ENCODE data around the gene PPP6R2. TPM values are rescaled to one million over a fixed set of nuclear protein-coding genes. Genes with fewer than 3 reads are reported as not detected.
"Not testable (repeated sequence)": the region's sequence is repeated elsewhere in the genome, so short reads cannot be mapped to it uniquely, and the experiment has no call there.

The PPP6R2 gene
- polyA plus RNA-seq, 1 experiment, result 26.6 TPM

DNA sequence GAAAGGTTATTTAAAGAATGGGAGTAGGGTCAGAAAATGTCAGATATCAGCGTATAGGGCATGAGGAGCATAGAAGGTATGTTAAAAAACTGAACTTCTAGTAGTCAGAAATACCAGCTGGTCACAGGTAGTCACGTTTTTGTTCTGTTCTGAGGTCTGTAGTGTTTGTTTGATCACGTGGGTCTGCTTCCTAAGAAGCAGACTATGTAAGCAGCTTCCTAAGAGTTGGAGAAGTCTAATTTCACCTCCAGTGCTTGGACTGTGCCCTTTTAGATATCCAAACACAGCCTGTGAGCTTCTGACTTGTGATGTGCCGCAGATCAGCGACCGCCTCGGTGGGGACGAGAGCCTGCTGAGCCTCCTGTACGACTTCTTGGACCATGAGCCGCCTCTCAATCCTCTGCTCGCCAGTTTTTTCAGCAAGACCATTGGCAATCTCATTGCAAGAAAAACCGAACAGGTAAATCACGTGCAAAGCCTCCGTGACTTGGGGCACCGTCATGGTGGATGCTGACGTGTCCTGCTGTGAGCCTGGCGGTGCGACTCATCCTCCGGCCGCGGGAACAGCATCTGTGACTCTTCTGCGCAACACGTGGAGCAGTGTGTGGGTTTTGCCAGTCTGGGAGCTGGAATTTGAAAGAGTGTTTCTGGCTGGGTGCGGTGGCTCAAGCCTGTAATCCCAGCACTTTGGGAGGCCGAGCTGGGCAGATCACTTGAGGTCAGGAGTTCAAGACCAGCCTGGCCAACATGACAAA is 63.5 kb downstream of the PPP6R2 start:
- no peaks in the 10 kb centered on the region for H3K9me3 ChIP-seq (ENCODE audit: control insufficient read depth, insufficient read depth, low read length)
- CTCF ChIA-PET, result no interaction called here
- no peak overlapping the region for H3K4me3 ChIP-seq (ENCODE audit: low read depth, low read length)
- POLR2A ChIA-PET, result interaction anchor here (0.6 kb wide), 1 partner anchor 48 kb away, joined by 3 read pairs; no protein-coding TSS in a partner anchor
- no peak for TF ChIP-seq CTCF (IDR thresholded peaks at IDR 0.05; ENCODE audit: low read depth, low read length)
- no peaks in the 10 kb centered on the region for H3K27me3 ChIP-seq (ENCODE audit: control insufficient read depth, insufficient read depth, low read length)
- H3K27ac ChIP-seq (ENCODE audit: low read depth, low read length), result no peak overlapping the region
- DNase-seq (ENCODE audit: low read depth, low spot score), result no peak

DNA sequence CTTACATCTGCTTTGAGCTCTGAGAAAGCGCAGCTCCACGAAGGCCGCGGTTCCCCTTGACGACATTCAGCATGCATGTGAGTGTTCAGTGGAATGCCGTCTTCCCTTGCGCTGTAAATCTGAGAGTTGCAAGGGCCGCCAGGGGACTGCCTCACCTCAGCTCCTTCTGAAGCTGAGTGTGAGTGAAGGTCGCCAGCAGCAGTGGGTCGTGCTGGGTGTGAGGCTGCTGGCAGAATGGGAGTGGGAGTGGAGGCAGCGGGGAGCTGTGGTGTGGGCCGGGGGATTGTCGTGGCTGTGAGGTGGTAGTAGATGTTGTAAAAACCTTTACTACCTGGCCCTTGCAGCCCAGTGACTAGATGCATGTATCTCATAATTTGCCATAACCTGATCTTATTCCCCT is 65.2 kb downstream of the PPP6R2 start:
- no peaks in the 10 kb centered on the region for H3K9me3 ChIP-seq (ENCODE audit: control insufficient read depth, insufficient read depth, low read length)
- H3K27me3 ChIP-seq (ENCODE audit: control insufficient read depth, insufficient read depth, low read length), result no peaks in the 10 kb centered on the region
- TF ChIP-seq CTCF (IDR thresholded peaks at IDR 0.05; ENCODE audit: low read depth, low read length), result no peak
- DNase-seq (ENCODE audit: low read depth, low spot score), result no peak
- H3K4me3 ChIP-seq (ENCODE audit: low read depth, low read length), result no peak overlapping the region
- H3K27ac ChIP-seq (ENCODE audit: low read depth, low read length), result no peak overlapping the region
- POLR2A ChIA-PET, result no interaction called here
- CTCF ChIA-PET, result no interaction called here

DNA sequence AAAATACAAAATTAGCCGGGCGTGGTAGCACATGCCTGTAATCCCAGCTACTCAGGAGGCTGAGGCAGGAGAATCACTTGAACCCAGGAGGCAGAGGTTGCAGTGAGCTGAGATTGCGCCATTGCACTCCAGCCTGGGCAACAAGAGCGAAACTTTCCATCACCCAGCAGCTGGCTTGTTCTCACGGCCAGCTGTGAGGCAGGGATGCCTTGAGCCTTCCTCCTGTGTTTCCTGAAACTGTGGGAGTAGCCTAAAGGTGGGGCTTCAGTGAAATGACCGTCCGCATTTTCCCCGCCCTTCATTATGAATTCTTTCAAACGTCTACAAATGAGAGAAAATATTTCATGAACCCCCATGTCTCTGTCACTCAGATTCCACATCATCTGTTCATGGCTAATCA is 65.8 kb downstream of the PPP6R2 start:
- DNase-seq (ENCODE audit: low read depth, low spot score); H3K27ac ChIP-seq (ENCODE audit: low read depth, low read length); H3K27me3 ChIP-seq (ENCODE audit: control insufficient read depth, insufficient read depth, low read length); H3K4me3 ChIP-seq (ENCODE audit: low read depth, low read length); H3K9me3 ChIP-seq (ENCODE audit: control insufficient read depth, insufficient read depth, low read length); POLR2A ChIA-PET; CTCF ChIA-PET: not testable (repeated sequence)

DNA sequence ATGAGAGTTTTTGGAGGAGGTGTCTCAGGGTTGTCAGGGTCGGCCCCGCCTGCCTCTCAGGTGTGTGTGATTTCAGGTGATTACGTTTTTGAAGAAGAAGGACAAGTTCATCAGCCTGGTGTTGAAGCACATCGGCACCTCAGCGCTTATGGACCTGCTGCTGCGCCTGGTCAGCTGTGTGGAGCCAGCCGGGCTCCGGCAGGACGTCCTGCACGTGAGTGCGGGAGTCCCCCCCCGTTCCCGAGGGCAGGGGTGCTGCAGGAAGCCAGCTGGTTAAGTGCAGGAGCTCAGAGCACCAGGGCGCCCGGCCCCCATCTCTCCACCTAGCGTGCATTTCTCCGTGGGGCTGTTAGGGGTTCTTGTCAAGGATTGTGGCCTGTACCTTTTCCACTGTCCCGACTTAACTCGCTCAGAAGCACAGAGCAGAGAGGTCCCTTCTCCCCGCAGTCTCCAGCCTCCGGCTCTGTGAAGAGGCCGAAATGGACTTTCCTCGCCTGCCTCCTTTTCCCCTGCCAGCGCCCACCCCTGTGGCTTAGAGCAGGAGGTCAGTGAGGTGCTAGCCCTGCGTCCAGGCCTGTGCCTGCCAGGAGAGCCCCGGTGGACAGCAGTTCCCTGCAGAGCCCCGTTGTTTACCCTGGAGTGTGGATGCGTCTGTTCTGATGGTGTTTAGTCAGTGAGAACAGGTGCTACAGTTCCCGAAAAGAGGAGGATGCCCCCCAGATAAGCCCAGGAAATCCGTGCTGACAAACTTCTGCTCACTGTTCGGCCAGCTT is 71.5 kb downstream of the PPP6R2 start:
- ChIA-PET POLR2A (interaction anchor here (0.6 kb wide), 1 partner anchor 183 kb away, joined by 4 read pairs; no protein-coding TSS in a partner anchor), CTCF (no interaction called here)
- DNase-seq (ENCODE audit: low read depth, low spot score), result no peak
- H3K9me3 ChIP-seq (ENCODE audit: control insufficient read depth, insufficient read depth, low read length), result no peaks in the 10 kb centered on the region
- H3K27ac ChIP-seq (ENCODE audit: low read depth, low read length), result no peak overlapping the region
- no peak overlapping the region for H3K4me3 ChIP-seq (ENCODE audit: low read depth, low read length)
- no peaks in the 10 kb centered on the region for H3K27me3 ChIP-seq (ENCODE audit: control insufficient read depth, insufficient read depth, low read length)
- no peak for TF ChIP-seq CTCF (IDR thresholded peaks at IDR 0.05; ENCODE audit: low read depth, low read length)

DNA sequence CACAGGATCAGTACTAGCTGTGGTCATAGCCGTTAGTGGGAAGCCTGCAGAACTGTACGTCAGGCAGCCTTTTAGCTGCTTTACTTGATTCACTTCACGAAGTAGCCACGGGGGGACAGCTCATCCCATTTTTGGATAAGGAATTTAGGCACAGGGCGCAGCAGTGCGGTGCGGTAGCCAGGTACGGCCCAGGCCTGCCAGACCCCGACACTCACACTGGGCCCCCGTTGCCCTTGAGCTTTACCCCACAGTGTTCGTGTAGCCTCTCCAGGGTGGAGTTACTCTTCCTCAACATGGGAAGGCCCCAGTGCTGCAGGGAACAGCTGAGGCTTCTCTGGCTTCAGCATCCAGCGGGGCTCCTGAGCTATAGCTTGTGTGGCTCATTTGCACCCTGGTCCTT is 72.3 kb downstream of the PPP6R2 start:
- Histone ChIP-seq H3K4me3 (ENCODE audit: low read depth, low read length) (no peak overlapping the region), H3K27ac (ENCODE audit: low read depth, low read length) (no peak overlapping the region), H3K27me3 (ENCODE audit: control insufficient read depth, insufficient read depth, low read length) (no peaks in the 10 kb centered on the region), H3K9me3 (ENCODE audit: control insufficient read depth, insufficient read depth, low read length) (no peaks in the 10 kb centered on the region)
- ChIA-PET CTCF (no interaction called here), POLR2A (no interaction called here)
- no peak for DNase-seq (ENCODE audit: low read depth, low spot score)
- TF ChIP-seq CTCF (IDR thresholded peaks at IDR 0.05; ENCODE audit: low read depth, low read length), result no peak

Data from AG04450 (cell line).